Cardiac fibroblast (primary cell): ENCODE measurements around the gene SMC1B.

Experiments
- DNase-seq, 2 donors: peaks; one replicate each; pipeline versions ENCODE4 v3.0.0 to v3.0.0-alpha.2; 2010; ENCODE audit warnings: low read depth in 2 of 2
- H3K4me3 ChIP-seq, 2 donors: replicated peaks in 1 of 2; 1 replicate in 1 of 2; 2 replicates in 1 of 2; pipeline ENCODE4 v1.5.1; 2011; ENCODE audit warnings: low read depth in 2 of 2, low read length in 2 of 2, mild to moderate bottlenecking in 2 of 2, moderate library complexity in 1 of 2
- TF ChIP-seq, protein P1 (sequence below): IDR thresholded peaks from one replicate; pipeline ENCODE4 v1.5.1; 2011; ENCODE audit warnings: low read depth, mild to moderate bottlenecking, low read length, inconsistent platforms

SMC1B gene

DNA sequence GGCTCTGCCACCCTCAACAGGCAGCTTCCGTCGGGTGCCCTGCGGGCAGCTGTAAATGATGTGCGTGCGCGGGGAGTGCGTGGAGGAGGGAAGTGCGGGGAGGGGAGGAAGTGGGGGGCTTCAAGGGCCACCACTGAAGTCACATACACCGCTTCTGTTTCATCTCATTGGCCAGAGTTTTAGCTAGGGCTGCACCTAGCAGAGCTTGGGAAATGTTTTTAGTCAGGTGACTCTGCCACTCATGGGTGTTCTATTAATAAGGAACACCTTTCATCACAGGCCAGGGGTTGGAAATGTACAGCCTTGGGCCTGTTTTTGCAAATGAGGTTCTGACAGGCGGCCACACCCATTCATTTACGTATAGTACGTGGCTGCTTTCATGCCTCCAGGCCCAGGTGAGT, 89.1 kb downstream of the SMC1B start:
- TF ChIP-seq, protein P1, sequence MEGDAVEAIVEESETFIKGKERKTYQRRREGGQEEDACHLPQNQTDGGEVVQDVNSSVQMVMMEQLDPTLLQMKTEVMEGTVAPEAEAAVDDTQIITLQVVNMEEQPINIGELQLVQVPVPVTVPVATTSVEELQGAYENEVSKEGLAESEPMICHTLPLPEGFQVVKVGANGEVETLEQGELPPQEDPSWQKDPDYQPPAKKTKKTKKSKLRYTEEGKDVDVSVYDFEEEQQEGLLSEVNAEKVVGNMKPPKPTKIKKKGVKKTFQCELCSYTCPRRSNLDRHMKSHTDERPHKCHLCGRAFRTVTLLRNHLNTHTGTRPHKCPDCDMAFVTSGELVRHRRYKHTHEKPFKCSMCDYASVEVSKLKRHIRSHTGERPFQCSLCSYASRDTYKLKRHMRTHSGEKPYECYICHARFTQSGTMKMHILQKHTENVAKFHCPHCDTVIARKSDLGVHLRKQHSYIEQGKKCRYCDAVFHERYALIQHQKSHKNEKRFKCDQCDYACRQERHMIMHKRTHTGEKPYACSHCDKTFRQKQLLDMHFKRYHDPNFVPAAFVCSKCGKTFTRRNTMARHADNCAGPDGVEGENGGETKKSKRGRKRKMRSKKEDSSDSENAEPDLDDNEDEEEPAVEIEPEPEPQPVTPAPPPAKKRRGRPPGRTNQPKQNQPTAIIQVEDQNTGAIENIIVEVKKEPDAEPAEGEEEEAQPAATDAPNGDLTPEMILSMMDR: no peak
- H3K4me3 ChIP-seq: no peak overlapping the region
- DNase-seq: no peak

DNA sequence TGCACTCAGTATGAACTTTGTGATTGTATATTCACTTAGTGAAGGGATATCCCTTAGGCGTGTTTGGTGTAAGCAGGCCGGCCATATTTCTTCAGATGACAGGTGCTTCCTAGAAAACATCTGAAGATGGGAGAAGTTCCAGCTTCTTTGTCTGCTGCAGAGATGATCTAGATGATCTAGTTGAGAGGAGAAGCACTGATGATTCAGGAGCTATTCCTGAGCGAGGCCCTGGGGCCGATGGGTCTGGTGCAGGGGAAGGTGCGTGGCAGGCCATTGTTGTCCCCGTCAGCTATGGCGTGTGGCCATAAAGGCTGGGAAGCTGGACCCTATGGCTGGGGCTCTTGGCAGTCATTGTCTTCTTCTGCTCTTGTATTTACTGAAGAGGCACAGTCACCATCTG, 89.7 kb downstream of the SMC1B start:
- no peak for DNase-seq
- H3K4me3 ChIP-seq: no peak overlapping the region
- TF ChIP-seq, protein P1: no peak

DNA sequence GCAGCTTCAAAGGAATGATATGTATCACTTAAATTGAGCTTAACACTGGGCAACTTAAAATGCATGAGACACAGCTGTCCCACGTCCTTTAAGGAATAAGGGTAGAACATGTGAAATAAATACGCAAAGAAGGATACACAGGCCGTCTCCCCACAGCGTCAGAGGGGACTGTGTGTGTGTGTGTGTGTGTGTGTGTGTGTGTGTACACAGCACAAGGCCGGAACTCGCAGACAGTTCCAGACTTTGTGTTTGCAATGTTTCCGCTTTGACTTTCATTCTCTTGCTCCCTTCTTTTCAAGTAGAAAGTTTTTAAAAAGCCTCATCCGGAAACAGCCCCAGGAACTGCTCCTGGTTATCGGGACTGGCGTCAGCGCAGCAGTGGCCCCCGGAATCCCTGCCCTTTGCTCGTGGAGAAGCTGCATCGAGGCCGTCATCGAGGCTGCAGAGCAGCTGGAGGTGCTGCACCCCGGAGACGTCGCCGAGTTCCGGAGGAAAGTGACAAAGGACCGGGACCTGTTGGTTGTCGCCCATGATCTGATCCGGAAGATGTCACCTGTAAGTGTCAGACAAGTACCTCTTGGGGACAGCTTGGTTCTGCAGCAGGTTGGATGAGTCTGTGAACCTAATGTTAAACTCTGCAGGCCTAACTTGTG, 90.4 kb downstream of the SMC1B start:
- TF ChIP-seq, protein P1: no peak
- no peak overlapping the region for H3K4me3 ChIP-seq
- no peak for DNase-seq

DNA sequence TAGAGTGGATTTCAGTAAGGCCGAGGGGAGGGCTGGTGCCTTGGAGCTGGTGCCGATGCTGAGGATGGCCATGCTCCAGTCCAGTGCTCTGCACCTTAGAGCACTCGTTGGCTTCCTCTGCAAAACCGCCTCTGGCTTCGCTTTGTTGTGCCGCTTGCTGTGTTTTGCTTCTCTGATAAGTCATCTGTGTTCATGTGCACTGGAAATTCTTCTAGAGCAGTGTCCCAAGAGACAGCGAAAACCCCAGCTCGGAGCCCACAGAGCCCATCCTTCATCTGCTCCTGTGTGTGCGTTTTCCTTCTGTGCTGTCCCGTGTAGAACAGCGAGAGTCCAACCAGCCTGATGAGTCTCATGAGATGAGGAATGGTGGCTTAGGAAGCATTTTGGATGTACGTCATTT, 91.6 kb downstream of the SMC1B start:
- TF ChIP-seq, protein P1: no peak
- H3K4me3 ChIP-seq: no peak overlapping the region
- no peak for DNase-seq

DNA sequence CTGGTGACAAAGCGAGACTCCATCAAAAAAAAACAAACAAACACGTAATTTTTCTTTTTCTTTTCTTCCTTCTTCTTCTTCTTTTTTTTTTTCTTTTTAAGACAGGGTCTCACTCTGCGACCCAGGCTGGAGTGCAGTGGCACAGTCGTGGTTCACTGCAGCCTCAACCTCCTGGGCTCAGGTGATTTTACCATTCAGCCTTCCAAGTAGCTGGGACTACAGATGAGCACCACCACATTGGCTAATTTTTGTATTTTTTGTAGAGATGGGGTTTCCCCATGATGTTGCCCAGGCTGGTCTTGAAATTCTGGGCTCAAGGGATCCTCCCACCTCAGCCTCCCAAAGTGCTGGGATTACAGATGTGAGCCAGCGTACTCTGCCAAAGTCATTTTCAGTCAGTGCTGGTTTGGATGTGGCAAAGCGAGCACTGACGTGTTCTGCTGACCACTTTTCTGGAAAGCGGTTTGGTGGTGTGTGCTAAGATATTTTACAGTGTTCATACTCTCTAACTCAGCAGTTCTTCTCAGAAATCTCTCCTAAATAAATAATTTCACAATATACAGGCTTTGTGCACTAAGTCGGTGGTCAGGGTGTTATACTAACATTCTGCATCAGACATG, 92.9 kb downstream of the SMC1B start:
- H3K4me3 ChIP-seq: no peak overlapping the region
- no peak for DNase-seq
- TF ChIP-seq, protein P1: no peak

DNA sequence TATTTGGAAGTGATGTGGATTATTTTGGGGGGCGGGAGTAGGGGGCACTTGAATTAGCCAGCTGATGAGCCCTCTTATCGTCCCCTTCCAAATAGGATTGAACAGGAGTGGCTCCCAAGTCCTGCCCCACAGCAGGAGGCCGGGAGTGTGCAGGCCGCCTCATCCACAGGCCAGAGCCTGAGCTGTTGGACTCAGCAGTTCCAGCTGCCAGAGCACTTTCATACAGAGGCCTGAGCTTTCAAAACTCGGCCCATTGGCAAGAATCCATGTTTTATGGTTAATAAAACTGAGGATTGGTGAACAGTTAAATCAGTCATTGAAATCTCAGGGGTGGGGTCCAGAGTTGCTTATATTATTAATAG, 94.1 kb downstream of the SMC1B start:
- TF ChIP-seq, protein P1: no peak
- peak; percentile 38 to 77 for DNase-seq
- H3K4me3 ChIP-seq: no peak overlapping the region
